HG03139 (cell line): ENCODE measurements around the gene SLC25A22.

ENCODE experiments used
- ATAC-seq: cut with Tn5 transposase; IDR thresholded peaks from one replicate; pipeline ENCODE4 v1.9.1; 2021; ENCODE audit not compliant: unreplicated experiment

SLC25A22 gene

DNA sequence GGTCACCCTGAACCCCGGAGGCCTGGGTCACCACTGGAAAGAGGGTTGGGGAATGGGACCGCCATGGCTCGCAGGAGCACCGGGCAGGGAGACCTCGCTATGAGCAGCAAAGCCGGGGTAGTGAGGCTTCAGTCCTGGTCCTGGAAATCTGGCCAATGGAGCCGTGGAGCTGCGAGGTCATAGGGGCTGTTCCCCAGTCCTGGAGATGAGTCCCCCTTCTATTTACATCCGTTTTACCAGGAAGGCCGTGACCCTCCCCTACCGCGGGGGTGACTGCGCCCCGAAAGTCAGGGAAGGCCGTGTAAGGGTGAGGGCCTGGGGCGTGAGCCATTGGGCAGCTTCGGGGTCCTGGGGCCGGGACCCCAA is 6.5 kb upstream of the SLC25A22 start:
- ATAC-seq = no peak

DNA sequence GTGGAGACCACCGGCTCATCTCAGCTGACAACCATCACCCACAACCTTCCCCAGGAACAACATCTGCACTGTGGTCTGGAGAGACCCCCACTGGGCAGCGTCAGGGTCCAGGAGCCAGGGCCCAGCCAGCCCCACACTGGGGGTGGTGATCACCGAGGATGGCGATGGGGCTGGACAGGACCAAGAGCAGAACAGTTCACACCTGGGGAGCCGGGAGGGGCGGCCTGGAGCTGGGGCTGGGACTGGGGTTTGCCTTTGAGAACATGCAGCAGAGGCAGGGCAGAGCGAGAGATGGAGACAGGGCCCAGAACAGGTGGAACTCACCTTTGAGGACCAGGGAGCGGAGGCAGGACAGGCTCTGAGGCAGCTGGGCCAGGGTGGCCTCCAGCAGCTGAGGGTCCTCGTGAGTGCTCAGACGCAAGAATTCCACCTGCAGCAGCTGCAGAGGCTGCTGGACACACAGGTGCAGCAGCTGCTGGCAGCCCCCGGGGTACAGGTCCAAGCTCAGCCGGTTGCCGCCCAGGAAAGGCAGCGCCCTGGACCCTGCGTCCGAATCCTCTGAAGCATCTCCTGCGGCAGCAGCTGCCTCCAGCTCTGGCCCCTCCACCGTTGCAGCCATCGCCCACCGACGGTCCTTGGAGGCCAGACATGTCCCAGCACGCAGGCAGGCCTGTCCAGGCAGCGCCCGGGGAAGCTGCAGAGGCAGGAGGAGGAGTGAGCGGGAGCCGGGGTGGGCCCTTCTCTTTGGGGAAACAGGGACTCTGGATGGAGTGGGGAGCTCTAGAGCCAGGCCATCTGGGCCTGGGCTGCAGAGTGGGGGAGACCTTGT is 5.9 kb upstream of the SLC25A22 start:
- no peak for ATAC-seq

DNA sequence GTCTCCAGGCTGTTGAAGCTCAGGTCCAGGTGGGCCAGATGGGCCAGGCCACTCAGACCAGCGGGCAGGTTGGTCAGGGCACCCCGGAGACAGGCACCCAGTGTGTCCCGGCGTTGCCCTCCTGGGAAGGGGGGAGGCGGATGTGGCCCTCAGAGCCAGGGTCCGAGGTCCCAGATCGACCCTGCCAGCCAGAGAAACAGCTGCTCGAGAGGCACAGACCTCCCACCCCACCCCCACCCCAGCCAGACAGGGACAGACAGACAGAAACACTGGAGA is 5.3 kb upstream of the SLC25A22 start:
- no peak for ATAC-seq

DNA sequence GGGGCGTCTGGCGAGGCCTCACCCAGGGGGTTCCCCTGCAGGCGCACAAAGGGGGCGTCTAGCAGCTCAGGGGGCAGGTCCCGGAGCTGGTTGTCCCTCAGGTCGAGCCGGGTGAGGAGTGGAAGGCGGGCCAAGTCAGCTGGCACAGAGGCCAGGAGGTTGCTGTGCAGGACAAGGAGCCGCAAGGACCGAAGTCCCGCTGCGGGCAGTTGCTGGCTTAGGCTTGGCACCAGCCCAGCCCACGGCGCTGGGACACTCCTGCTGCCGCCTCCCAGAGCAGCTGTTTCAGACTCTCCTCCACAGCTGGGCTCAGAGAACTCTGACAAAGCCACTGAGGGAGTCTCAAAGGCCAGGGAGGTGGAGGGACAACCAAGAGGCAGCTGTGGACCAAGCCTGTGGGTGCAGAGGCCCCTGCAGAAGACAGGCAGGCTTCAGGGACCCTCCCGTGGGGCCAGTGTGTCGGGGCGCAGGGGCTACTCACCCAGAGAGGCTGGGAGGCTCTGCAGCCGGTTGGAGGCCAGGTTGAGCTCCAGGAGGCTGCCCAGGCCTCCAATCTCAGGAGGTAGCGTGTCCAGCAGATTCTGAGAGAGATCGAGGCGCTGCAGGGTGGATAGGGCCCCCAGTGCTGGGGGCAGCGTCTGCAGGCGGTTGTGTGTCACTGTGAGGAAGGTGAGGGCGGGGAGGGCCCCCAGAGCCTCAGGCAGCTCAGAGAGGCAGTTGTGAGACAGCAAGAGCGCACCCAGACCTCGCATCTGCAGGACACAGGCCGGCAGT is 4.8 kb upstream of the SLC25A22 start:
- no peak for ATAC-seq

DNA sequence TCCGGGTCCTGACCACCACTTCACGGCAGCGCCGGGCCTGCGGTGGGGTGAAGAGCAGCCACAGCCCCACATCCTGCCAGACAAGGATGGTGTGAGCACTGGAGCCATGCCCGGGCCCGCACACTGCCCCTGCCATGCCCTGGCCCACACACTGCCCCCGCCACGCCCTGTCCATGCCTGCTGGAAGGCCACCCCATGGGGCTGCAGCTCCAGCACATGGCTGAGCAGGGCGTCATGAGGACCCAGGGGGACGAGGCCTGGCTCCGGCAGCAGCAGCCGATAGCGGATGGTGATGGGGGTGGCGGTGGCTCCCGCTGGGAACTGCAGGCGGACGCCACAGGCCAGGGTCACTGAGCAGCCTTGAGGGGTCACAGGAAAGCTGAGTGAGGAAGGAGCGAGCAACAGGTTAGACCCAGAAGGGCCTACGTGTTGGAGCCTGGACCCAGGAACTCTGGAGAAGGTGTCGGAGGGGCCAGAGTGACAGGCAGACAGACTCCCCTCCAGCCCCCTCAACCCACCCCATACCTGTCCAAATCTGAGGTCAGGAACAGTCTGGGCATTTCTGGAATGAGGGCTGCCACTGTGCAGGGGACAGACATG is 4.0 kb upstream of the SLC25A22 start:
- no peak for ATAC-seq

DNA sequence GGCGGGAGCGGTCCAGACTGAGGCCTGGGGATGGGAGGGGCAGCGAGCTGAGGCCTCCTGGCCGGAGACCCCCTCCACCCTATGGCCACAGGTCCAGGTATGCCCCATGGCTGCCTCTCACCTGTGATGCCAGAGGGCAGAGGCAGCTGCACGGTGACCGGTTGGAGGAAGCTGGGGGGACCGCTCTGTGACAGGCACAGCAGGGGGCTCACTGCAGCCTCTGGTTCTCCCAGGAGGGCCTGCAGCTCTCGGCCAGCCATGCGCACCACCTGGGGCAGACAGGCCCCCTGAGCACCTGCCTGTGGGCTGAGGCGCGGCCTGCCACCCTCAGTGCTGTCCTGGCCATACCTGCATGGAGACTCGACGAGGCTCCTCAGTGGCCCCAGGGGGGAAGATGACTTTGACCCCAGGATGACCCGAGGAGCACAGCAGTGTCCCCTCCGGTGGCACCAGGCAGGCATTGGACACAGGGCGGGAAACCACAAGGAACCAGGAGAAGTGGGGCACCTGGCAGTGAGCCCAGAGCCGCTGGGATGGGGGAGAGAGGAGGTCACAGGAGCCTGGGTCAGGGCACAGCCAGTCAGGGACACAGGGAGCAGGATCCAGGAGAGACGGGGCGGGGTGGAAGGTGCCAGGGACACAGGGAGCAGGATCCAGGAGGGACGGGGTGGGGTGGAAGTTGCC is 3.2 kb upstream of the SLC25A22 start:
- ATAC-seq = no peak

DNA sequence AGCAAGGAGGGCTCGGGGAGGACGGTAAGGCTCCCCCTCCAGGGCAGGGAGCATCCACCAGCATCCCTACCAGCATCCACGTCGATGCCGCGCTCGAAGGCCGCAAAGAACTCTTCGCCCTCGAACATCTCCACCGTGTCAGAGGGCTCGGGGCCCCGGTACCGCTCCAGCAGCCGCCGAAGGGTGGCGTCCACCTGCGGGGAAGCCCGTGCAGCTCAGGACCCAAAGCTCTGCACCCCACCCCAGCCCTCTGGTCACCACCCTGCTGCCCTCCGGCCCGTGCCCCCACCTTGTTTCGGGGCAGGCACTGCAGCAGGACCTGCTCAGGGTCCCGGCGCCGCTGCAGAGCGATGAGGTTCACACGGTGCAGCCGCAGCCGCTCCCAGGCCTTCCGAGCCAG is 2.4 kb upstream of the SLC25A22 start:
- no peak for ATAC-seq

DNA sequence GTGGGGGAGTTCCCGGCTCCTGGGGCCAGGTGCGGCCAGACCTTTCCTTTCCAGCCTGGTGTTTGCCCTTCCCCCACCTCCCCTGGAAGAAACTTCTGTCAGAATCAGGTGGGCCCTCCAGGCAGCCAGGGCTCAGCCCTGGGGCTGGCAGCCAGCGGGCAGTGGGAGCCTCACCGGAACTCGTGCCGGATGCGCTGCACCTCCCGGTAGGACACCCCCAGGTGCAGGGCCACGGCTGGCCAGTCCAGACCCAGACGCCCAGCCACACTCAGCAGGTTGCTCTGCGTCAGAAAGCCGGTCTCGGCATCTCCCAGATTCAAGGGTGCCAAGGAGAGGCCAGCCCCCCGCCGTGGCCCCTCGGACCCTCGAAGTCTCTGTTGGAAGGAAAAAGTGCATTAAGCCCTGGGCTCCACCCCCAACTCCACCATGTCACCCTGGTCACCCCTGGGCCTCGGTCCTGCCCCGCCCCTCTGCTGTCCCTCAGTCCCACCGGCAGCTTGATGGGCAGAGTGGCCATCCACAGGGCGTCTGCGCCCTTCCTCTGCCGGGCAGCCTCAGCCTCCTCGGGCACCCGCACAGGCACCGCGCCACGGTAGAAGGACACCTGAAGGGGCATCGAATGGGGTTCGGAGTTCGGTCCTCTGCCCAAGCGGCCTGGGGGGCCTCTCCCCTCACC is 1.7 kb upstream of the SLC25A22 start:
- no peak for ATAC-seq

DNA sequence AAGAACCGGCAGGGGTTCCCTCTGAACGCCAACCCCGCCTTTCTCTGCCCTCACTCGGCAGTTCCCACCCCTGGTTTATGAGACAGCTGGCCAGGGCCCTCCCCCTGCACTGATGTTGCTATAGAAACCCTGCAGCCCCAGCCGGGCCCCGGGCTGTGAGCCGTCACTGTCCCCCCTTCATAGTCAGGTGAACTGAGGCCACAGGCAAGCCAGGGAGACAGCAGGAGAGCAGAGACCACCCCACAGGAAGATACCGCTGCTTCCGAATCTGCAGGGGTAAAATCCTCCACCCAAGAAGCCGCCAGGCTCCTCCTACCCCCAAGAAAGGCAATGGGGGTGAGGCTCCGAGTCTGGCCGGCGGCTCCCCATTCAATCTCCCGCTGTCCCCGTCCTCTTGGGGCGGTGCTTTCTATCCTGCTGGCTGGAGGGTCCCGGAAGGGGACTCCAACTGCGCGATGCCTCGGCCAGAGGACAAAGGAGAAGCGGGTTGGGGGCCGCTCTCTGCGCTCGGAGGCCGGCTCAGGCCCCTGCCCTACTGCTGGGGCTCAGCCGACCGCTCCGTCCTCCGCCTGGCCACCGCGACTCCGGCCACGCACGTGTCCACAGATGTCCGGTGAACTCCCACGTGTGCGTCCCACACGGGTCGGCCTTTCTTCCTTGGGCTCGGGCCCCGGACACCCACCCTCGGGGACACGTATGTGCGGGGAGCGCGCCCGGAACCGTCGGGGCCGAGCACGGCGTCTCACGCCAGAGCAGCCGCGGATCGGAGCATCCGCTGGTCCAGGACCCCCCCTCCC is 587 bp downstream of the SLC25A22 start:
- ATAC-seq = peak; percentile 24

DNA sequence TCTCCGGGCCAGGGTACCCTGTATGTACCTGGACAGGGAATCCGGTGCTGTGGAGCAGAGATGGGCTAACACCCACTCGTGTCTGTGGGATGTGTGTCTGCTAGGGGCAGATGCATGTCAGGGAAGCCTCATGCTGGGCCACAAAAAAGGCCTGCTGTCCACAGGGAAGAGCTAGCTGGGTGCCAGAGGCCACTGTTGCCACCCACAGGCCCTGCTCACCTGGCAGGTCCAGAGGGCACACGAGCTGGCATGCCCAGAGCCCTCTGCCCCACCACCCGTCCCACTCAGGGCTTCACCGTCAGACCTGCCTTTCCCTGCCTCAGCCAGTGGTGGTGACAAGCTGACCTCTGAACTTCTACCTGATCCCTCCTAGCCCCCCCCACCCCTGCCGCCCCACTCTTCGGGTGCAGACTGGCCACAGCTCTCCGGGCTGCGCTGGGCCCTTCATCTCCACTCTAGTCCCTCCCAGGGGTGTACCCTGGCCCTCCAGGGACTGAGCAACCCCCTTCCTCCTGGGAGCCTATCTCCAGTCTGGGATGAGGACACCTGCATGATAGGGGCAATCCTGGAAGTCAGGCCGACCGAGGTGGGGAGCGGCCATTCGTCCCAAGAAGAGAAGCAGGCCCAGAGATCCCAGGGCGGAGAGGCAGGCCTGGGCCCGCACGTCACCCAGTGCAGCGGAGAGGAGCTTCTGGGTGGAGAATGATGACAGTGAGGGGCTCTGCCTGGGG is 1.4 kb downstream of the SLC25A22 start:
- no peak for ATAC-seq

DNA sequence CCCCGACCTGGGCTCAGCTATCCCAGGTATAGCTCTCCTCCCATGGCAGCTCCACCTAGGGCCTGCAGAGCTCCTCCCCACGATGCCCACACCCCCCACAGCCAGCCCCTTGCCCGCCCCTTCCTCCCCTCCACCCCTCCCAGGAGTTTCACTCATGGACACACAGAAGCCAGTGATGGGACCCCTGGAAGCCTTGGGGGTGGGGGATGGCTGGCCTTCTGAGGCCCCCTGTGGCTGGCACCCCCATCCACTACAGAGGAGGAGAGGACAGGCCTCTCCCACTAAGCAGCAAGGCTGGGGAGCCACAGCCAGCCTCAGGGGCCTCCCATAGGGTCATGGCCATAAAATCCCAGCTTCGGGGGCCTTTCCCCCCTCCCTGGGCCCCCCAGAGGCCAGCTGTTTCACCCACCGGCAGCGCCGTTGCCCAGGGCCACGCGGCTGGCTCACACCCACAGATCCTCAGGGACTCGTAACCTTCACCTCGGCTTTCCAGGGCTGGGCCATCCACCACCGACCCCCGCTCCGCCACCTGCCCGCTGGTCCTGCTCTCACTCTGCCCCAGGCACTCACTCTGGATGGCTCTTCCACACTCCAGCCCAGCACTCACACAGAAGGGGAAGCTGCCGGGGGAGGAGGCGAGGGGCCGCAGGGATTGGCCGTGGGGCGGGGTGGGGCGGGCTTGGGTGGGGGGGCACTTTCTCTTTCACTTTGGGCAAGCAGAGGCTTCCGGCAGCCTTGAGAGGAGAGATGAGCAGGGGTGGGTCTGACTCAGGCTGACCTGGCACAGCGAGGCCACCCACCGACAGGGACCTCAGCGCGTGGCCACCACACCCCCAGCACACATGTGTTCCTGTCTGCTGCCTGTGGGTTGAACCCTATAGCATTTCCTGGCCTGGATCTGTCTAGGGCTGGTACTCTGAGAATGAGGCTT is 2.2 kb downstream of the SLC25A22 start:
- ATAC-seq = no peak

DNA sequence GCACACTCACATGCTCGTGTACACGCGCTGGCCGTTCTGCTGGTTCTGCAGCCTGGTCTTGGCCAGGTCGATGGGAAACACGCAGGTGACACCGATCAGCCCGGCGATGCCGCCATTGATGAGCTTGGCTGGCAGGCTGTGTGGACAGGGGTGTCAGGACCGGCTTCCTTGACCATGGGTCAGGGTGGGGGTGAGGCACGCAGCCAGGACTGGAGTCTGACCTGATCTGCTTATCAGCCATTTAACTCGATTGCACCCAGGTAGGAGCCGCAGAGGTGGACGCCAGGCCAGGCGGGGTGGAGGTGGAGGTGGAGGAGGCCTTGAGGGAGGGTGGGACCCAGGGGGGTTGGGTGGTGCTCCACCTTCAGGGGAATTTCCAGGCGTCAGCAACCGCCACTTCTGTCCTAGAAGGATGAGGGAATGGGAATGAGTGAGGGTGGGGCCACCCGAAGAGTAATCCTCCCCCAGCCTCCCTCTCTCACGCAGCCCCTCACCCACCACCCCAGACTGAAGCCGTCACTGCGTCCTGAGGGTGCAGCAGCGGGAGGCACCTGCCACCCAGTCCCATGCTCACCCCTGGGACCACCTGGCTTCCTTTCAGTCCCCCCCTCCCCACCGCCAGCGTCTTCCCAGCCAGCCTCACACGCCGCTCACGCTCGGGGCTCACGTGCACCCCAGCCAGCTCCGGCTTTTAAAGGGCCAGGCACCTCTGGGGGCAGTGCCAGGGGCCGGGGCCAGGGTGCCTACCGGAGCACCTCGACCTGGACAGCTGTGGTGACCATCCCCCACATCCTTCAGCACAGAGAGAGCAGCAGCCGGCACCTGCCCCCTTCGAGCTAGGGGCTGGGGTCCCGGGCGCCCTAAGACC is 3.1 kb downstream of the SLC25A22 start:
- no peak for ATAC-seq

DNA sequence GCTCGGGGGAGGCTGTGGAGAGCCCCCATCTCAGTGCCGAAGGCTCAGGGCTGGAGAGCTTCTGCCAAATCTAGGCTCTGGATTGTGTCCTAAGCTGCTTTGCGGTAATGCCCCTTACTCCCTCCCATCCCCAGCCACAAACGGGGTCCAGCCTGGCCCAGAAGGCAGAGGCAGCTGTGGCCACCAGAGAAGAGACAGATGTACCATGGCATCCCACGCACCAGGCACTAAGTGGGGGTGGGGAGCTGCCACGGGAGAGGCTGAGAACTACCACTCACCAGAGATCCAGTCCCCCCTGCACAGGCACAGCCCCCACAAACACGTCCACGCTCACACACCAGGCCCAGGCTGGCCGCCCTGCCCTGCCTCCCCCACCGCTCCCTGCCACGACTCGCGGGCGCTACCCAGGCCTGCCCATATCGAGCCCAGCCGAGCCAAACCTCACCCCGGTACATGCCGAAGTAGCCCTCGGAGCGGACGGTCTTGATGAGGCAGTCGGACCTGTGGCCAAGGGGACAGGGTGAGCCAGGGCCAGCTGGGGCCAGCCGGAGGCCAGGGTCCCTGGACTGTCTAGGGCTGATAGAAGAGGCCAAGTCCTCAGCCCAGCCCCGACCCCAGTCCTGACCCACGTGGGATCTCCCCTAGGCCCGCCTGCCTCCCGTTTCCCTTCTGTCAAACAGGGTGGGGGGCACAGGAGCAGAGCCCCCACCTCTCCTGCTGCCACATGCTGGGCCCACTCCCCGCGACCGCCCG is 3.9 kb downstream of the SLC25A22 start:
- ATAC-seq = no peak

DNA sequence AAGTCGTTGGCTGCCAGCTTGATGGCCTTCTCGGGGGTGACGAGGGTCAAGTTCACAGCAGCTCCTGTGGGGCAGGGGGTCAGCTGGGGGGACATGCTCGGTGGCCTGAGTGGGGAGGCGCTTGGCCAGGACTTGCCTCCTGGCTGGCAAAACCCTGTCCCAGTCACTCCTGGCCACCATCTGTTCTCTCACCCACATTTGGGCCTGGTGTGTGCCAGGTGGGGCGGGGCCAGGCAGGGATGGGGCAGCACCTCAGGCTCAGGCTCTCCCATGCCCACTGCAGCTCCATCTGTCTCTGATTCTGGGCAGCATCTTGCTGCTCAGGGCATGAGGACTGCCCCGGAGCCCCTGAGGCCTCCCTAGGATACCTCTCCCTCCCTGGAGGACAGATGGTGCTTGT is 4.5 kb downstream of the SLC25A22 start:
- ATAC-seq = no peak

DNA sequence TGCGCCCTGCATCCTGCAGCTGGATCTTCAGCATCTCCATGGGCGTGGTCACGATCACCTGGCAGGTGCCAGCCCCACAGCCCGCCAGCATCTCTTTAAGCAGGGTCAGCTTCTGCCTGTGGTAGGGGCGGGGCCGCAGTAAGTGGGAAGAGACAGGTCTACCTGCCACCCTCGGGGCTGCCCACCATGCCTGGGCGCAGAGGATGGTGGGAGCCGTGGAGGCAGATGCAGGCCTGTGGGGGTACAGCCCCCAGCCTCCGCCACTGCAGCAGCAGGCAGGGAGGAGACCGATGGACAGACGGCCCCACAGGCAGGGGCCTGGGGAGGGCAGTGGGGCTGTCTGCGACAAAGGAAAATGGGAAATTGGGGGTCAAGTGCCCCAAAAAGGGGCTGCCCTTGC is 5.2 kb downstream of the SLC25A22 start:
- no peak for ATAC-seq

DNA sequence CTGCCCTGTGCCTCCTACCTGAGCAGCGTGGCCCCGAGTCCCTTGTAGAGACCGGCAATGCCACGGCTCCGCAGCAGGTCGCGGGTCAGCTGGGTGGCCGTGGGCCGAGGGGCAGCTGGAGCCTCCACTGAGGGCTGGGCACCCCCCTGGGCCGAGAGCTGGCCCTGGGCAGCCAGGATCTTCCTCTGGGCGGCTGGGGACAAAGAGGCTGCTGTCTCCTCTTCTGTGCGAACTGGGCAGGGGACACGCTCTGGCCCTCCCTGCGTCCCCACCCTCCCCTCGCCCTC is 5.6 kb downstream of the SLC25A22 start:
- no peak for ATAC-seq
